NCI-H1092 treated with DMSO at 0.1 percent for 48 hours (cell line): Measurements from ENCODE around the gene CUBN.

ENCODE experiments used
- DNase-seq: peaks from one replicate; lab custom pipeline; 2025; lab: John Stamatoyannopoulos, UW

CUBN gene

DNA sequence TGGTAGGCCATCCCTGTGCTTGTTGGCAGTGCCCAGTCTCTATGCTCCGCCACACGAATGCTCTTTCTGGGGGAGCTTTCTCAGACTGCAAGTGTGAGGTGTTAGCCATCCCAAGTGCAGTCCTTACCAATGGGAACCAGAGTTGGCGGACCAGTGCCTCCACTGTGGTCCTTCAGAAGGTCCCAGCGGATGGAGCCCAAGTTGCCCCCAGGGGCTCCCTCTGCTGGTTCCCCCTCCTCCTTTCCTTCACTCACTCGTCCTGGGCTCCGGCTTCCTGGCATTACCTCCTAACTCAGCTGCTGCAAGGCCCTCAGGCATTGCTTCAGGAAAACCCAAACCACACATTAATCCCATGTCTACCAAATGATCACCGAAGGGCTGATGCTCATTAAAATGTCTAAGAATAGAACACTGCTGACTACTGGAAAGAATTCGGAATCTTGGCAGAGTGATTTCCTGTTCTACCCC, 139.8 kb downstream of the CUBN start:
- DNase-seq, result no peak

DNA sequence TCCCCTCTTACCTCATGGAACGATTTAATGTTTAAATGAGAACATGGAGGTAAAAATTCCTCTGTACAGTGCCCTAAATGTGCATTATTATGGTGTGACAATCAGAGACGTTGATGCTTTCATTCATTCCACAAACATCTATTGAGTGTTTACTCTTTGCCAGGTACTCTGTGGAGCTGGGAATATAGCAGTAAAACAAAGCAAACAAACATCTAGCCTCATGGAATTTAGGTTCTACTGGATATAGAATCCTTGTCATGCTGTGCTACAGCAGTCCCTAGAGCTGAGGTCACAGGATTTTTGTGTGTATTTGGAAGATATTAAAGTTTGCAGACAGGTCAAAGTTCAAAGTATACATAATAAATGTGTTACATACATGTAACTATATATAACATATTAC, 140.7 kb downstream of the CUBN start:
- DNase-seq, result no peak

DNA sequence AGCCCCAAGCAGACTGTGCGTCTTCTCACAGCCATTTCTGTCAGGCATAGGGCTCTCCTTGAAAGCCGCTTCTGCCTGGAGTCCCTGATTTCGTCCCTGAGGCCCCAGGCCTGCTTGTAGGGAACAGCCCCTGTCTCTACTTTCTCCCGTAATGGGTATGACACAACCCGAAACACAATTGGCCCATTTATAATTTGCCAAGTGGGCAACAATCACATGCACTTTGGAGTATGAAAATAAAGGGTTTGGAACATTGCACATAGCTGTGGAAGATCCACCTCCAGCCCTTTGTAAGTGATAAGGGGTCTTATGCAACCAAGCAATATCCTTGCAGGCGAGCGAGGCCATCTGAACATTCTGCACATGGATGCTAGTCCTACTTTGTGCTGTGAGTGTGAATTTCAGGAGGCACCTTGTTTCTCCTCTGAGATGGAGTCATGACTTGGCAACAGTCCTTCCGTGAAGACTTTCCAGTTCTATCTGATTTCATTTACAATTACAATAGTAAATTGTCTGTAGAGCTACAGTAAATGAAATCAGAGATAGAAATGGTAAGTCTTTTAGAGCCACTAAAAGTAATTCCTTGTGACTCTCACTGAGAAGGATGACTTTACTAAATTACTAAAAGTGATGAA, 141.5 kb downstream of the CUBN start:
- DNase-seq, result no peak

DNA sequence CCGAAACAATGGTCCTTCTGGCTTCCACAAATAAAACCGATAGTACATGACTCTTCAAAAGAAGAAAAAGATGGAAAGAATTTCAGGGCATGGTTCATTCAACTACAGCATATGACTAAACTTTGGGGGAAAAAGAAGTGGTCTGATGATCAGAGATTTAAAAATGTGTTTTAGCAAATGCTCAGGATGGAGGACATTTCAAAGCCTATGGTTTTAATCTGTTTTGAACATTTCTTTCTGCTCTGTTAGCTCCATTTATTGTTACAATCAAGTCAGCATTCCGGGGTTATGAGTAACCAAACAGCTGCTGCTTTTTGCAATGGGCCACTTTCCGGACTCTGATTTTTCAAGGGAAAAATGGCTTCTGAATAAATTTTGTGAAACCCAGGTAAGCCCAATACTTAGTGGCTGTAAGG, 142.4 kb downstream of the CUBN start:
- no peak for DNase-seq

DNA sequence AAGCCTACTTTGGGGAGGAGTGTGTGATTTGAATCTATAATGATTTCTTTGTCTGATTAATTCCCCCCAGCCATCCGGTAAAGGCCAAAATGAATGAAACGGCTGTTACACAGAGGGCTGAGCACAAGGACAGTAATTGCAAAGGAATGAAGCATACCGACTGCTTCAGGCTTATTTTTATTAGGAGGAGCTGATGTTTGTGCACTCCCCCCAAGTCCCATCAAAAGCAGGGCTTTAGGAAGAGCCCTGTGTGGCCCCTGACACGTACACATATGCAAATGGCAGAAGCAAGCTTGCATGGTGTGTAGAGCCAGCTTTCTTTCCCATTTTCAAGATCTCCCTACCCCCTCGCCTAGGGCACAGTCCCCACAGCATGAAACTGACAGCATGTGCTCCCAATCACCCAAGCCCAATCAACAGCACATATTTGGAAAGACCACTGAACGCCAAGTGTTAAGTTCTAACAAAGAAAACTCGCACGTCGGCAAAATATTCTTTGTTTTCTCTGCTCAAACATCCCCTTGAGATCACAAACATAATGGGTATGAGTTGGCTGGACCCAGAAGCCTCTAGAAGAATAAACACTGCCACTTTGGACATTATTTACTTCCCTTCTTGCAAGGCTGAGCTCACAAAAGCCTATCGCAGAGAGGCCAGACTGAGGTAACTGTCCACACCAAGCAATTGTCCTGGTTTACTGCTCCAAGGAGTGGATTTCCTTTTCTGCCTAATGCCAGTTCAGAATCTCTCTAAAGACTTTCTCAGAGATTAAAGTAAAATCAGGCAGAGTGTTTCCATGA, 143.0 kb downstream of the CUBN start:
- DNase-seq, result no peak

DNA sequence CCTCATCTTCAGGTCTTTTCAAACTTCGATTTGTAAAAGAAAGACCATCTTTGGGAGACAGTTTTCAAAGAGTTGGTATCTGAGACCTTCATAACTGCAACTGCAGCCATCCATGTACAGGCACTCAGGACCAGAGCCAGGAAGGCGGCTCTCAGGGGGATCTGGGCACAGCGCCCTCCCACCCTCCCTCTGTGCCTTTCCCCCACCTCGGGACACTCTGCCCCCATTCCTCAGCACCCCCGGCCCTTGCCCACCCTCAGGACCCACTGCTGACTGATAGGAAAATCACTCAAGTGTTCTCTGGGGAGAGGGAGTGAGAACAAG, 143.6 kb downstream of the CUBN start:
- no peak for DNase-seq

DNA sequence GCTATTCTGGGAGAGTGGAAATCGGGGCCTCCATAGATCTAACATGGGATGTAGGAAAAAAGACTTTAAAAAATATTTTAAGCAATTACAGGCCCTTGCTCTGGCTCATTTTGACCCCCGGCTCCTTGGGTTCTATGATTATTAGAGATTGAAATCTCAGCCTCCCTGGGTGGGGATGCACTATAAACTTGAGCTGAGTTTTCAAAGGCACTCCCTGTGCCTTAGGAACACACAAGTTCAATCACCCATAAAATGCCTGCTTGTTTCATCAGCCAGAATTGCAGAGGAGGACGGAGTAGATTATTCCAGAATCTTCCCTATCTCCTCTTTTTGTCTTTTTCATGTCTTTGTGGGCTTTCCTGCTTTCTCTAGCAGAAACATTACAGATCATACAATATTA, 145.4 kb downstream of the CUBN start:
- no peak for DNase-seq

DNA sequence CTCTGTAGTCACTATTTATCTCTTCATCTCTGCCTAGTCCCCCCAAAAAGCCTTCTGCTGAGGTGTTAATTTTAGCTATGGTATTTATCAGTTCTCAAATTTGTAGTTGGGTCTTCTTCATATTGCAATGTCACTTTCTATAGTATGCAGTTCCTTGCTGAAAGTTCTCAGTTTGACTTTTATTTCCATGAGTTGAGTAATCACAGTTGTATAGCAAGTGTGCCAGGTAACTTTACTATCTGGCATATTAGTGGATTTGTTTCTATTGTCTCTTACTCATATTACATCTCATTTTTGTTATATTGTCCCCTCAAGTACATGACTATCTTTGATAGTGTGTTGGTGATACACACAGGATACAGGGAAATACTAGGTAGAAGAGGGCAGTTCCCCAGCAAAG, 152.8 kb downstream of the CUBN start:
- no peak for DNase-seq

DNA sequence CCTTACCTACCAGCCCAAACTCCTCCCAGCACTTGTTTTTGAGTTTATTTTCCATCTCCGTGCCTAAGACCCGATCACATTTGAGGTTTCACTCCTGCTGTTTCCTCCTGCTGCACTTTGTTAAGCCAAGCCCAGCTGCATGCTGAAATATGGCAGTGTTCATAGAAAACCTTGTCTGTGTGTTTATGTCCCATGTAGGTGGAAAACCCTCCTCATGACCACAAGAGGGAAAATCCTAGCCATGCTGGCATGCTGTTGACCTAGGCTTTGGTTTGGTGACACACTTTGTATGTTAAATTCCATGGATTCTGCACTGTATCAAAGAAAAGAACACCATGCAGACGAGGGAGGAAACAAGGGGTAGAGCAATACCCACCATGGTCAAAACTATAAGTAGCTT, 154.4 kb downstream of the CUBN start:
- no peak for DNase-seq

DNA sequence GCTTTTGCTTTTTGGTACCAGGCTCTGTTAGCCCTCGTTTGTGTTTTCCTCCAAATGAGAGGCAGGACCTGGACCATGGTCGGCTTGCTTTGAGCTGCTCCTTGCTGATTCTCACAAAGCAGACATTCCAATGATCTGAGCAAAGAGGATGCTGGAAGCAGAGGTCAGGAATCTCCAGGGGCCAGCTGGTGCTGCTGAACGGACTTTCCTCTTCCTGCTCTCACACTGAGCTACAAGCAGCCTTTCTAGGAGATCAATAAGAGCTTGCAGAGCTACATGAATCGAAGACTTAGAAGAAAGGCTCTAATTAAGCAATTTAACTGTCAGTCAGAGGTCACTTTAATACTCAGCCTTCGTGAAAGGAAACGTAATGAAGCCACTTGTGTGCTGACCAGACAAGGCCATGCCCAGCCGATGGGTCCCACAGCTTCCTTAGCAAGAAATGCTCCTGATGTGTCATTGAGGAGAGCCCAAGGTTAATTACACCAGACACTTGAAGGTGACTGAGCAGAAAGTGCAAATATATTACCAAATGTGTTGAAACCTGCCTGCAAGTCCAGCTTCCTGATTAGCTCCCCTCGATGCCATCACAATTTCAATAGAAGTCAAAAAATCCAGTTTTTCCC, 161.1 kb downstream of the CUBN start:
- DNase-seq, result no peak

DNA sequence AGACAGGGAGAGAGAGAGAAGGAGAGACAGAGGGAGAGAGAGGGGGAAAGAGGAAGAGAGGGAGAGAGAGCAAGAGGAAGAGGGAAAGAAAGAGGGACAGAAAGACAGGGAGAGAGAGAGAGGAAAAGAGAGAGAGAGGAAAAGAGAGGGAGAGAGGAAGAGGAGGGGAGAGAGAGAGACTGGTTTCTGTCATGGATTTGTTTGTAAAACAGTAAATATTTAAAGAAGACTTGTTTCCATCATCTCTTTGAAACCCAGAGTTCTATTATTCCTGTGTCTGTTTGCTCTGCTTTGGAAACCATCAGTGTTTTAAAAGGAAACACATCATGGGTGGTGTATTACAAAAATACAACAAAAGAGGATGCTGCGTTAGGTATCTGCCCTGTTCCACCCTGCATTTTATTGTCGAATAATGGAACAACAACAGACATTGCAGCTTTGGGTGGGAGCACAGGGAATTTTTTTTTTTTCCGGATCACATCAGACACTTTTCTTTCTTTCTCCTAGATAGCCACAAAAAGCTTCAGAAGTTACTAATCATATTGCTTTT, 161.7 kb downstream of the CUBN start:
- no peak for DNase-seq

DNA sequence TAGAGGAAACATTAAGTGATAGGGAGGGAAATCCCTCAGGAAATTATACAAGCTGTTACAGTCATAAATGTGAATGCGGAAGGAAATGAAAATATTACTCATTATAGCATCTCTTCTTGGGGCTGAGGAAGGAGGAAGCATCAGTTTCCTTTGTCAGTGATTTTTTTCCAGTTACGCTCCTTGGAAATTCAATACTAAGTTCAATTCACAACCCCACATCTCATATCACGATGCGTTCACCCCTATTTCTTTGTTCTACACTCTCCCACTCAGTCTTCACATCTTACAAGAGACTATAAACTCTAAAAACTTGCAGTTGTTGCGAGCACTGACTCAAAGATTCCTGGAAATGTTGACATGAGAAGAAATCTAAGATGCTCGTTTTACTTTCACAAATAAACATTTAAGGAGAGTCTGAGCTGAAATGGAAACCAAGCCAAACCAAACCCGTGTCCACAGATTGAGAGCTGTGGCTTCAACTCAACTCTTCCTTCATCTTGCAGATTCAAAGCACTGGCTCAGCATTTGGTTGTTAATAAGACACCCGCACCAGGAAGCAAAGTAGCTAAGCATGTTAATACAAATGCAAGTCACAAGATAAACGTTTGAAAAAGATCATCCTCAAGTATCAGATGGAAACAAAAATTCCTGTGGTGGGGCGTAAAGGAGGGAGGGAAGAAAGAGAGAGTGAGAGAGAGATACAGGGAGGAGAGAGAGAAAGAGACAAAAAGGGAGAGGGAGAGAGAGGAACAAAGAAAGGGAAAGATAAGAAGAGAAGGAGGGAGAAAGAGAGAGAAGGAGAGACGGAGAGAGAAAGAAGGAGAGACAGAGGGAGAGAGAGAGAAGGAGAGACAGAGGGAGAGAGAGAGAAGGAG, 162.4 kb downstream of the CUBN start:
- no peak for DNase-seq

DNA sequence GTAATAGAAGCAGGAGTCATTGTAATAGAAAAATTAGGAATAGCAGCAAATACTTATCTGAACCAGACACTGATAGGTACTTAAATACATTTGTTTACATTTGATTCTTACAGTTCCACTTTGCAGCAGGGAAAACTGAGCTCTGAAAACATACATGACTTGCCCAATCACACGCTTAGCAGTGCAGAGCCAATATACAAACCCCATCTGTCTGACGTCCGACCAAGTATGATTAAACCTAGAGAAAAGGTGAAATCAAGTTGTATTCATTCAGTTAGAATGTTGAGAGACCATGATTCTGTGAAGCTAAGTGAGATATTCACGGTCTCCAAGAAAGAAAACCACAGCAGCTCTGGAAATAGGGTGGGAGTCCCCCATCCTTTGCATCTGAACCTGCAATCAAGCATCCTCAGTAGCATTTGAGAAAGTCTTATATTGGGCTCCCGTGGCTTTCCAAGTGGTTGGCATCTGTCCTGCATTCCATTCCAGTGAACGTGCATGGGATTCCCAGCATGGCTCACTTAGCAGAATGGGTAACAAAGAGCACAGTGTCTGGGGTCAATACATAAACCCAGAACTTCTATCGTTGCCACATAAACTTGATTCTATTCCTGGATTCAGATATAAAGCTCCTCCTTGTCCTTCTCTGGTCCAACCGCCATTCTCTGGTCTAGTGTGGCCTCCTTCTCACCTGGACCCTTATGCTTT, 163.7 kb downstream of the CUBN start:
- DNase-seq, result no peak

DNA sequence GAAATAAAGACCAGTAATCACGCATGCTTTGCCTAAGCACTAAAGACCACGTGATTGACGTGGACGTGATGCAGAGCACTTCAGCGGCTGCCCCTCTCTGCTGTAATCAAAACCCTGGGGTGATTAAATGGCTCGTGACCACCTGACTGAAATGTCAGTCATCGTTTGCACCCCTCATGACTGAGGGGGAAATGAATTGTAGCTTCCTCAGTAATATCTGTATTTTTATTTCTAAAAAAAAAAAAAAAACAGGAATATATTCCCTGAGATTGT, 164.3 kb downstream of the CUBN start:
- no peak for DNase-seq

DNA sequence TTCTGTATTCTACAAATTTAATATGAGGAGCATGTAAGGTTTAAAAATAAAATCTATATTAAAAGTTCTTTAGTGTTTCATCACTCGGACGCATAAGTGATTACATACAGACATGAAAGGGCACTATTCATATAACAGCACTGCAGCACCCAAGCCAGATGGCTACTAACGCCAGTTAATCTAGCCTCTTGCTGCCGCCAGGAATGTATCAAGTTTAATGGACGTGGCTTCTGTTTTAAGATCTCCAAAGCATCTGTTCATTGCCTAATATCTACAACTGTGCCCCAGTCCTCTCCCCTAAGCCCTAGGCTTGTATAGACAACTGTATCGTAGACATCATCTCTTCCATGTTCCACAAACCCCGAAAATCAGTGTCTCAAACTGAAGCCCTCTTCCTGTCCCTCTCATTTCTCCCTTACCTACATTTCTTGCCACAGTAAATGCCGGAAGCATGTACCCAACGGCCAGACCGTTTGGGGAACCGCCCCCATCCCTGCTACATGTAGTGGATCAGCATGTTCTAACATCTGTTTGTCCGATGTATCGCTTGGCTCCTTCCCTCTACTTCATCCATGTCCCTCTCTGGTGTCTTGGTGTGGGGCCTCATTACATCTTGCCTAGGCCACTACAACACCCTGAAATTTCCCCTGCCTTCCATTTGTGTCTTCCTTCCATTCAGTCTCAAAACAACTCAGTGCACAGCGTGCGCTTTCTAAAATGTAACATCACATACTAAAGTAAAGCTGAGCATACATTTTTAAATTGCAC, 164.9 kb downstream of the CUBN start:
- DNase-seq, result no peak

DNA sequence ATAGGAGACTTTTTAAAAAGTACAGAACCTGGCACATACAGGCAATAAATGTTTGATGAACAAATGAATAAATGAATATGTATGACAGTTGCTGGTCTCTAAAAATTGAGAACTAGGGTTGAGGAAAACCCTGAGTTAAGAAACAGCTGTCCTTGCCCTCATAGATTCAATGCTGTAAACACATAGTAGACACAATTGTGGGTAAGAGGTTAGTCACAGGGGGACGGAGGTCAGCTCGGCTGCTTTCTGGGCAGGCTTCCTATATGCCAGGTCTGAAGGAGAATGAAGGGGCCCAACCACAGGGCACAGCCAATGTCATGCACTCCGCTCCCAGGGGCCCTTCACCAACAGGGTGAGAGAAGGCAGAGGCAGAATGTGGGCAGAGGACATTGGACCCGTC, 169.1 kb downstream of the CUBN start:
- DNase-seq, result no peak

DNA sequence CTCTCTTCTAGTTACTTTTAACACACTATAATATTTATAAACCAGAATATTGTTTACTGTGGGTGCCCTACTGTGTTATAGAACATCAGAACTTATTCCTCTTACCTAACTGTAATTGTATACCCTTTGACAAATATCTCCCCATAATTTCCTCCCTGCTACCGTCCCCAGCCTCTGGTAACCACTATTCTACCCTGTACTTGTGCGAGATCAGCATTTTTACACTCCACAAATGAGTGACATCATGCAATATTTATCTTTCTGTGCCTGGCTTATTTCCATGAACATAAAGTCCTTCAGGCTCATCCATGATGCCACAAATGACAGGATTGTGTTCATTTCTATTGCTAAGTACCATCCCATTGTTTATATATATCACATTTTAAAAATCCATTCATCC, 172.6 kb downstream of the CUBN start:
- DNase-seq, result no peak

DNA sequence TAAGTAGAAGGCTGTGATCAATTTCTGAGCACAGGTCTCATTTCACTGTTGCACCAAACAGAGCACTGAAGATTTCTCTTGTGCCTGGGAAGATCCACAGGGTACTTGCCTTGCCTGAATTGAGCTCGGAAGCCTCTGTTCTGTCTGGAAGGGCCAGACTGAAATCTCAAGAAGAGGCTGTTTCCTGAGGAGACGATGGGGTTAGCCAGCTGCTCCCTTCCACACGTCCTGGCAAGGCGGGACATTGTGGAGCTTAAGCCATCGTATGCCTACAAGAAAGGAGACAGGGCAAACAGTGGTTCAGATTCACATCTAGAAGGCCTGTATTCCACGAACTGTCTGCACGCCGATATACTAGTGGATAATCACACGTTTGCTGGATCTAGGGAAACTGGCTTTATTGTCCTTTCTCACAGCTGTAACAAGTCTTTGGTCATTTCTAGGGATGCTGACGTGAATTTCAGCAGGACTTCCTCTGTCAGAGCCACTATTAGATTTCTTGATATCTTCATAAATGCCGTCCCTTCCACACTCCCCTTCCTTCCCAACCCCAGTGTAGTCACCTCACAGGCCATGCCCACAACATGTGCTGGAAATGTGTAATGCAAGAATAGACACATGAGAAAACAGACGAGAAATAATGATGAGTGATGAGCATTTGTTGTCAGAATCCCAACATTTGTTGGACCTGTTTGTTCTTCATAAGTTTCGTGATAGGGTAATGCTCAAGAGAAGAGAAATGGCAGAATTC, 175.2 kb downstream of the CUBN start:
- DNase-seq, result no peak

DNA sequence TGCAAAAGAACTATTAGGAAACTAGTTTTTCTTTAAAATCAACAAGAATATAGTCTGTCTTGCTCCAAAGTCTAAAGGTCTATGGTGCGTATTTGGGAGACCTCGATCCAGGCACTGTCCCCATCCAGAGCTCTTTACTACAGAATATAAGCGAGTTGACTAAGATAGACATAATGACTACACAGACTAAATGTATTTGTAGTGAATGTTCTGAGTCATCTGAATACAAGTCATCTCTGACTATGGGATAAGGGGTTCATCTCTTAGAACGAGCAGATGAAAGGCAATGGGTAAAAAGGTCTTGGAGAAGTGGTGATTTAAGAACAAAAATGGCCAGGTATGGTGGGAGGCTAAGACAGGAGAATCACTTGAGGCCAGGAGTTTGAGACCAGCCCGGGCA, 176.3 kb downstream of the CUBN start:
- no peak for DNase-seq

DNA sequence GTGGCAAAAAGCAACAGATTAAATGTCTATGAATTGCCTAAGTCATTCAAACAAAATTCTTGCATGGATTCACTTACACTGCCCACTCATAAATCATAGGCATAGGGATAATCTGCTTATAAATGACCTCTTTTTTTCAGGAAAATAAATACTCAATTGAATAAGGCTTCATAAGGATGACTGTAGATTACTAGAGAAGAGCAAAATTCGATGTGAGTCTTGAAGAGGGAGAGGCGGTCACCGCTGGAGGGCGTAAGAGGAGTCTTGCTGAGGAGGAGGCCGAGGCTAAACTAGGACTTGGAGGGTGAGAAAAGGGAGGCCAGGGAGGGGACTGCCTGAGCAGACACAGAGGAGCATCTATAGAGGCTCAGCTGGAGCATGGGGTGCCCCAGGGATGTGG, 177.0 kb downstream of the CUBN start:
- DNase-seq, result no peak
